Sigmoid colon (tissue), 4 donors: ENCODE results near the gene PELI3.

Experiments used
- CTCF ChIP-seq, 4 experiments: fragments of 450-650 bp in 3 of 4; fragments of 200-600 bp in 1 of 4; IDR thresholded peaks; one replicate each; pipeline ENCODE4 v1.5.1; 2016 to 2019; ENCODE audit warnings: antibody characterized with exemption in 4 of 4, mild to moderate bottlenecking in 3 of 4, moderate library complexity in 2 of 4
- EP300 ChIP-seq, 4 donors: sonication (generic); formaldehyde crosslinking; IDR thresholded peaks; one replicate each; pipeline ENCODE4 v1.6.1; 2017; ENCODE audit warnings: antibody characterized with exemption in 4 of 4
- POLR2A ChIP-seq, 2 donors: fragments of 450-650 bp; IDR thresholded peaks; one replicate each; pipeline ENCODE4 v1.6.1; 2016; ENCODE audit warnings: antibody characterized with exemption in 2 of 2, mild to moderate bottlenecking in 2 of 2, moderate library complexity in 2 of 2
- POLR2AphosphoS5 ChIP-seq, 4 donors: sonication (generic); formaldehyde crosslinking; IDR thresholded peaks; one replicate each; pipeline ENCODE4 v1.6.1; 2017; ENCODE audit warnings: antibody characterized with exemption in 4 of 4

GRCh38 chr11:66466225-66467033, at the start of gene PELI3:
- TF ChIP-seq POLR2AphosphoS5 (IDR thresholded peaks at IDR 0.05), result peak; percentile 71 to 81 (median 78)
- TF ChIP-seq CTCF (IDR thresholded peaks at IDR 0.05), result no peak
- peak in 1 of 2 donors; percentile 53 for TF ChIP-seq POLR2A (IDR thresholded peaks at IDR 0.05)
- TF ChIP-seq EP300 (IDR thresholded peaks at IDR 0.05), result no peak
